Measurements from ENCODE around the gene RIC8A.
A peak's percentile ranks its signal among the peaks of the same experiment; 100 is the strongest.

DNA sequence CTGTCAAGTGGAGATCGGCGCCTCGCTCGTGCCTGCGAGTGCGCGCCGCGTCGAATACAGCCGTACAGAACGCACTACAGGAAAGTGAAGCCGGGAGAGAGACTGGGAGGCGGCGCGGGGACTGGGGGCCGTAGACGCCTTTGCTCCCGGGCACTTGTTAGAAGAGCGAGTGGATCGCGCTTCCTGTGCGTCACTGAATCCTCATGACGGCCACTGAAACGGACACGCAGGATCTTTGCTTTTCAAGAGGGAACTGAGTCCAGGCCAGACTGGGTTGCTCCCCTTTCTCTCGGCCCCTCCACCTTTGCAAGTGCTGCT lies 314 bp downstream of the RIC8A start:
- TF ChIP-seq NR2C2 (IDR thresholded peaks at IDR 0.05; ENCODE audit: borderline replicate concordance, control insufficient read depth, insufficient read length, low read depth) (no peak), CHD1 (IDR thresholded peaks at IDR 0.05; ENCODE audit: low read depth, low read length) (no peak; the same call in 1 of the 2 replicates), RCOR1 (conservative IDR thresholded peaks at IDR 0.05; ENCODE audit: low read depth, low read length) (no peak), SIN3A (IDR thresholded peaks at IDR 0.05; ENCODE audit: low read depth, low read length) (no peak), POLR2A (IDR thresholded peaks at IDR 0.05; ENCODE audit: low read depth, low read length) (no peak), TAF1 (IDR thresholded peaks at IDR 0.05; ENCODE audit: borderline replicate concordance, low read depth, low read length) (peak; percentile 29), SUZ12 (IDR thresholded peaks at IDR 0.05; ENCODE audit: unreplicated experiment) (no peak), EED (IDR thresholded peaks at IDR 0.05; ENCODE audit: low read depth) (no peak)
- TF ChIP-seq, protein P1, sequence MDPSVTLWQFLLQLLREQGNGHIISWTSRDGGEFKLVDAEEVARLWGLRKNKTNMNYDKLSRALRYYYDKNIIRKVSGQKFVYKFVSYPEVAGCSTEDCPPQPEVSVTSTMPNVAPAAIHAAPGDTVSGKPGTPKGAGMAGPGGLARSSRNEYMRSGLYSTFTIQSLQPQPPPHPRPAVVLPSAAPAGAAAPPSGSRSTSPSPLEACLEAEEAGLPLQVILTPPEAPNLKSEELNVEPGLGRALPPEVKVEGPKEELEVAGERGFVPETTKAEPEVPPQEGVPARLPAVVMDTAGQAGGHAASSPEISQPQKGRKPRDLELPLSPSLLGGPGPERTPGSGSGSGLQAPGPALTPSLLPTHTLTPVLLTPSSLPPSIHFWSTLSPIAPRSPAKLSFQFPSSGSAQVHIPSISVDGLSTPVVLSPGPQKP (IDR thresholded peaks at IDR 0.05; ENCODE audit: low read depth, low read length), result no peak
- TF ChIP-seq, protein P2, sequence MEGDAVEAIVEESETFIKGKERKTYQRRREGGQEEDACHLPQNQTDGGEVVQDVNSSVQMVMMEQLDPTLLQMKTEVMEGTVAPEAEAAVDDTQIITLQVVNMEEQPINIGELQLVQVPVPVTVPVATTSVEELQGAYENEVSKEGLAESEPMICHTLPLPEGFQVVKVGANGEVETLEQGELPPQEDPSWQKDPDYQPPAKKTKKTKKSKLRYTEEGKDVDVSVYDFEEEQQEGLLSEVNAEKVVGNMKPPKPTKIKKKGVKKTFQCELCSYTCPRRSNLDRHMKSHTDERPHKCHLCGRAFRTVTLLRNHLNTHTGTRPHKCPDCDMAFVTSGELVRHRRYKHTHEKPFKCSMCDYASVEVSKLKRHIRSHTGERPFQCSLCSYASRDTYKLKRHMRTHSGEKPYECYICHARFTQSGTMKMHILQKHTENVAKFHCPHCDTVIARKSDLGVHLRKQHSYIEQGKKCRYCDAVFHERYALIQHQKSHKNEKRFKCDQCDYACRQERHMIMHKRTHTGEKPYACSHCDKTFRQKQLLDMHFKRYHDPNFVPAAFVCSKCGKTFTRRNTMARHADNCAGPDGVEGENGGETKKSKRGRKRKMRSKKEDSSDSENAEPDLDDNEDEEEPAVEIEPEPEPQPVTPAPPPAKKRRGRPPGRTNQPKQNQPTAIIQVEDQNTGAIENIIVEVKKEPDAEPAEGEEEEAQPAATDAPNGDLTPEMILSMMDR (IDR thresholded peaks at IDR 0.05 in 2 of 3, conservative IDR thresholded peaks at IDR 0.05 in 1 of 3; ENCODE audit: control insufficient read depth in 2 of 3, extremely low read depth in 1 of 3, insufficient read depth in 1 of 3, low read depth in 3 of 3, low read length in 3 of 3), result no peak
- TF ChIP-seq, protein P3, sequence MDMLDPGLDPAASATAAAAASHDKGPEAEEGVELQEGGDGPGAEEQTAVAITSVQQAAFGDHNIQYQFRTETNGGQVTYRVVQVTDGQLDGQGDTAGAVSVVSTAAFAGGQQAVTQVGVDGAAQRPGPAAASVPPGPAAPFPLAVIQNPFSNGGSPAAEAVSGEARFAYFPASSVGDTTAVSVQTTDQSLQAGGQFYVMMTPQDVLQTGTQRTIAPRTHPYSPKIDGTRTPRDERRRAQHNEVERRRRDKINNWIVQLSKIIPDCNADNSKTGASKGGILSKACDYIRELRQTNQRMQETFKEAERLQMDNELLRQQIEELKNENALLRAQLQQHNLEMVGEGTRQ (IDR thresholded peaks at IDR 0.05; ENCODE audit: borderline replicate concordance, low read depth, low read length), result no peak
